Measurements from ENCODE around the gene COL27A1. TPM values are rescaled to one million over a fixed set of nuclear protein-coding genes. Genes with fewer than 3 reads are reported as not detected.

COL27A1 gene
- total RNA-seq, 1 donor from 2014 or later, result 13.7 TPM

- Histone ChIP-seq H3K27ac (no peak overlapping the region), H3K4me3 (no peak overlapping the region), H3K9me3 (no peaks in the 10 kb centered on the region), H3K4me1 (no peaks in the 10 kb centered on the region), H3K36me3 (no peaks in the 10 kb centered on the region), H3K27me3 (no peaks in the 10 kb centered on the region)
- TF ChIP-seq, protein P1, sequence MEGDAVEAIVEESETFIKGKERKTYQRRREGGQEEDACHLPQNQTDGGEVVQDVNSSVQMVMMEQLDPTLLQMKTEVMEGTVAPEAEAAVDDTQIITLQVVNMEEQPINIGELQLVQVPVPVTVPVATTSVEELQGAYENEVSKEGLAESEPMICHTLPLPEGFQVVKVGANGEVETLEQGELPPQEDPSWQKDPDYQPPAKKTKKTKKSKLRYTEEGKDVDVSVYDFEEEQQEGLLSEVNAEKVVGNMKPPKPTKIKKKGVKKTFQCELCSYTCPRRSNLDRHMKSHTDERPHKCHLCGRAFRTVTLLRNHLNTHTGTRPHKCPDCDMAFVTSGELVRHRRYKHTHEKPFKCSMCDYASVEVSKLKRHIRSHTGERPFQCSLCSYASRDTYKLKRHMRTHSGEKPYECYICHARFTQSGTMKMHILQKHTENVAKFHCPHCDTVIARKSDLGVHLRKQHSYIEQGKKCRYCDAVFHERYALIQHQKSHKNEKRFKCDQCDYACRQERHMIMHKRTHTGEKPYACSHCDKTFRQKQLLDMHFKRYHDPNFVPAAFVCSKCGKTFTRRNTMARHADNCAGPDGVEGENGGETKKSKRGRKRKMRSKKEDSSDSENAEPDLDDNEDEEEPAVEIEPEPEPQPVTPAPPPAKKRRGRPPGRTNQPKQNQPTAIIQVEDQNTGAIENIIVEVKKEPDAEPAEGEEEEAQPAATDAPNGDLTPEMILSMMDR (IDR thresholded peaks at IDR 0.05), result no peak
- DNase-seq, result peak; percentile 32
- intact Hi-C loops (cut with DNase I), result no loop called here
- ATAC-seq, result no peak
Measured at GRCh38 chr9:114304416-114305188, 149.3 kb downstream of the COL27A1 start.

GRCh38 chr9:114307899-114308267 lies 152.5 kb downstream of the COL27A1 start:
- Histone ChIP-seq H3K27ac (no peak overlapping the region), H3K36me3 (no peaks in the 10 kb centered on the region), H3K4me1 (no peaks in the 10 kb centered on the region), H3K9me3 (no peaks in the 10 kb centered on the region), H3K4me3 (no peak overlapping the region), H3K27me3 (no peaks in the 10 kb centered on the region)
- intact Hi-C loops (cut with DNase I), result no loop called here
- no peak for DNase-seq
- TF ChIP-seq, protein P1 (IDR thresholded peaks at IDR 0.05), result no peak
- ATAC-seq, result no peak

GRCh38 chr9:114308361-114308950 lies 153.1 kb downstream of the COL27A1 start:
- no peaks in the 10 kb centered on the region for H3K4me1 ChIP-seq
- no peaks in the 10 kb centered on the region for H3K27me3 ChIP-seq
- intact Hi-C loops (cut with DNase I), result no loop called here
- no peak overlapping the region for H3K27ac ChIP-seq
- H3K4me3 ChIP-seq, result no peak overlapping the region
- TF ChIP-seq, protein P1 (IDR thresholded peaks at IDR 0.05), result no peak
- H3K9me3 ChIP-seq, result no peaks in the 10 kb centered on the region
- H3K36me3 ChIP-seq, result no peaks in the 10 kb centered on the region
- ATAC-seq (no peak), DNase-seq (peak; percentile 48)

DNA sequence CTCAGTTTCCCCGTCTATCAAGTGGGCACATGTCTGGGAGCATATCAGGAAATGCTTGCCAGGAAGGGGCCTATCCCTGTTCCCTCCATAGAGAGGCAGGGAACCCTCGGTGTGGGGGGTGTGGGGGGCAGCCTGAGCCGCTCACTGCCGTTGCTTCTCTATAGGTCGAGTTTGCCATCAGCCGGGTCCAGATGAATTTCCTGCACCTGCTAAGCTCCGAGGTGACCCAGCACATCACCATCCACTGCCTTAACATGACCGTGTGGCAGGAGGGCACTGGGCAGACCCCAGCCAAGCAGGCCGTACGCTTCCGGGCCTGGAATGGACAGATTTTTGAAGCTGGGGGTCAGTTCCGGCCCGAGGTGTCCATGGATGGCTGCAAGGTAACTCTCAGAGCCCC lies 153.8 kb downstream of the COL27A1 start:
- ATAC-seq (no peak), DNase-seq (peak; percentile 22)
- H3K36me3 ChIP-seq, result no peaks in the 10 kb centered on the region
- no peaks in the 10 kb centered on the region for H3K27me3 ChIP-seq
- no peaks in the 10 kb centered on the region for H3K4me1 ChIP-seq
- H3K27ac ChIP-seq, result no peak overlapping the region
- intact Hi-C loops (cut with DNase I), result no loop called here
- H3K9me3 ChIP-seq, result no peaks in the 10 kb centered on the region
- TF ChIP-seq, protein P1 (IDR thresholded peaks at IDR 0.05), result no peak
- H3K4me3 ChIP-seq, result no peak overlapping the region

DNA sequence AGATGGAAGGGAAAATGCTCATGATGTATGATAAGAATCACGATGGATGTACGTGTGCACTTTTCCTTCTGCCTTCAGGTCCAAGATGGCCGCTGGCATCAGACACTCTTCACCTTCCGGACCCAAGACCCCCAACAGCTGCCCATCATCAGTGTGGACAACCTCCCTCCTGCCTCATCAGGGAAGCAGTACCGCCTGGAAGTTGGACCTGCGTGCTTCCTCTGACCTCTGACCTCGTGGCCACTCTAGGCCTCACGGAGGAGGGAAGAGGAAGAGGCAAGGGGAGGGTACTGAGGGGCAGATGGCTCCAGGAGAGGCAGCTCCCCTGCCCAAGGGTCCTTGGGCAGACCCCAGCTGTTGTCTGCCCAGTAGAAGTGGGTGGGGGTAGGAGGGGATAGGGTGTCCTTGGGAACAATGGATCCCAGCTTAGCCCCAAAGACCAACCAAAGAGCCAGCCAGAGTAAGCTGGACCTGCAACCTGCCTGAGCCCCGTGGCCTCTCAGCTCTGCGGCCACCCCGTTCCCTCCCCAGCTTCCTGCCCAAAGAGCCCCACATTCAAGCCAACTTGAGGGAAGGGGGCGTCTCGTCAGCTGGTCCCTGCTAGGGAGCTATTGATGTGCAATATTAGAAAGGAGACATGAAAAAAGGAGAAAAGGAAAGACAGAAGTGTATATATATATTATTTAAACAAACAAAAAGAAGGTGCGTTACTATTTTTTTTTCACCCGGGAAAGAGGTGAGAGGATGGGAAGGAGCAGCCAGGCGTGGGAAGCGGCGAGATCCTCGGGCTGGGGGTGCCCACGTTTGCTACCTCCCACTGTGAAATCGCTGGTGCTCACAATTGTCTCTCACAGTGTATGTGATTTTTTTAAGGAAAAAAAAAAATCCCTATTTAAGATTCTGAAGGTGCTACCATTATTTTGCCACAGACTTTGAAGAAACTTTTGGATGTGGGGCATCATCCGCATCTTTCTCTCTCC lies 155.4 kb downstream of the COL27A1 start:
- Histone ChIP-seq H3K4me1 (no peaks in the 10 kb centered on the region), H3K27ac (no peak overlapping the region), H3K4me3 (no peak overlapping the region), H3K27me3 (no peaks in the 10 kb centered on the region), H3K9me3 (no peaks in the 10 kb centered on the region), H3K36me3 (no peaks in the 10 kb centered on the region)
- TF ChIP-seq, protein P1 (IDR thresholded peaks at IDR 0.05), result no peak
- intact Hi-C loops (cut with DNase I), result no loop called here
- peak; percentile 38 for DNase-seq
- ATAC-seq, result no peak

Data from upper lobe of right lung (tissue), 1 donor.